GM18517 (cell line): ENCODE data around the gene CMYA5.
"Not testable (repeated sequence)": the region's sequence is repeated elsewhere in the genome, so short reads cannot be mapped to it uniquely, and the experiment has no call there.

Source experiments
- ATAC-seq: cut with Tn5 transposase; IDR thresholded peaks from one replicate; pipeline ENCODE4 v1.9.1; 2021; ENCODE audit warnings: mild to moderate bottlenecking, moderate library complexity; ENCODE audit not compliant: unreplicated experiment

Gene CMYA5

GRCh38 chr5:79746642-79747569 lies 57.3 kb downstream of the CMYA5 start:
- no peak for ATAC-seq

GRCh38 chr5:79750611-79751510 lies 61.2 kb downstream of the CMYA5 start:
- no peak for ATAC-seq

- ATAC-seq = no peak
Observed at GRCh38 chr5:79753092-79753491, 63.5 kb downstream of the CMYA5 start.

GRCh38 chr5:79753877-79754645 lies 64.4 kb downstream of the CMYA5 start:
- no peak for ATAC-seq

- ATAC-seq = no peak
Observed at GRCh38 chr5:79754865-79755555, 65.4 kb downstream of the CMYA5 start.

GRCh38 chr5:79756076-79756475 lies 66.4 kb downstream of the CMYA5 start:
- no peak for ATAC-seq

GRCh38 chr5:79759436-79759835 lies 69.8 kb downstream of the CMYA5 start:
- no peak for ATAC-seq

GRCh38 chr5:79759848-79760247 lies 70.2 kb downstream of the CMYA5 start:
- ATAC-seq = no peak

- no peak for ATAC-seq
Observed at GRCh38 chr5:79762929-79763328, 73.3 kb downstream of the CMYA5 start.

GRCh38 chr5:79764147-79764546 lies 74.5 kb downstream of the CMYA5 start:
- ATAC-seq = not testable (repeated sequence)

GRCh38 chr5:79771387-79771786 lies 81.8 kb downstream of the CMYA5 start:
- no peak for ATAC-seq

- no peak for ATAC-seq
Observed at GRCh38 chr5:79772651-79773050, 83.0 kb downstream of the CMYA5 start.

- no peak for ATAC-seq
Observed at GRCh38 chr5:79773612-79774011, 84.0 kb downstream of the CMYA5 start.

- no peak for ATAC-seq
Observed at GRCh38 chr5:79774171-79774854, 84.7 kb downstream of the CMYA5 start.

GRCh38 chr5:79774855-79775237 lies 85.2 kb downstream of the CMYA5 start:
- ATAC-seq = no peak

GRCh38 chr5:79784741-79785140 lies 95.1 kb downstream of the CMYA5 start:
- not testable (repeated sequence) for ATAC-seq

GRCh38 chr5:79785983-79786382 lies 96.3 kb downstream of the CMYA5 start:
- no peak for ATAC-seq

GRCh38 chr5:79787448-79787847 lies 97.8 kb downstream of the CMYA5 start:
- no peak for ATAC-seq

GRCh38 chr5:79791843-79792242 lies 102.2 kb downstream of the CMYA5 start:
- no peak for ATAC-seq

- no peak for ATAC-seq
Observed at GRCh38 chr5:79792463-79792862, 102.8 kb downstream of the CMYA5 start.
